ENCODE measurements around the gene TRPC4AP.

The TRPC4AP gene, protein sequence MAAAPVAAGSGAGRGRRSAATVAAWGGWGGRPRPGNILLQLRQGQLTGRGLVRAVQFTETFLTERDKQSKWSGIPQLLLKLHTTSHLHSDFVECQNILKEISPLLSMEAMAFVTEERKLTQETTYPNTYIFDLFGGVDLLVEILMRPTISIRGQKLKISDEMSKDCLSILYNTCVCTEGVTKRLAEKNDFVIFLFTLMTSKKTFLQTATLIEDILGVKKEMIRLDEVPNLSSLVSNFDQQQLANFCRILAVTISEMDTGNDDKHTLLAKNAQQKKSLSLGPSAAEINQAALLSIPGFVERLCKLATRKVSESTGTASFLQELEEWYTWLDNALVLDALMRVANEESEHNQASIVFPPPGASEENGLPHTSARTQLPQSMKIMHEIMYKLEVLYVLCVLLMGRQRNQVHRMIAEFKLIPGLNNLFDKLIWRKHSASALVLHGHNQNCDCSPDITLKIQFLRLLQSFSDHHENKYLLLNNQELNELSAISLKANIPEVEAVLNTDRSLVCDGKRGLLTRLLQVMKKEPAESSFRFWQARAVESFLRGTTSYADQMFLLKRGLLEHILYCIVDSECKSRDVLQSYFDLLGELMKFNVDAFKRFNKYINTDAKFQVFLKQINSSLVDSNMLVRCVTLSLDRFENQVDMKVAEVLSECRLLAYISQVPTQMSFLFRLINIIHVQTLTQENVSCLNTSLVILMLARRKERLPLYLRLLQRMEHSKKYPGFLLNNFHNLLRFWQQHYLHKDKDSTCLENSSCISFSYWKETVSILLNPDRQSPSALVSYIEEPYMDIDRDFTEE

DNA sequence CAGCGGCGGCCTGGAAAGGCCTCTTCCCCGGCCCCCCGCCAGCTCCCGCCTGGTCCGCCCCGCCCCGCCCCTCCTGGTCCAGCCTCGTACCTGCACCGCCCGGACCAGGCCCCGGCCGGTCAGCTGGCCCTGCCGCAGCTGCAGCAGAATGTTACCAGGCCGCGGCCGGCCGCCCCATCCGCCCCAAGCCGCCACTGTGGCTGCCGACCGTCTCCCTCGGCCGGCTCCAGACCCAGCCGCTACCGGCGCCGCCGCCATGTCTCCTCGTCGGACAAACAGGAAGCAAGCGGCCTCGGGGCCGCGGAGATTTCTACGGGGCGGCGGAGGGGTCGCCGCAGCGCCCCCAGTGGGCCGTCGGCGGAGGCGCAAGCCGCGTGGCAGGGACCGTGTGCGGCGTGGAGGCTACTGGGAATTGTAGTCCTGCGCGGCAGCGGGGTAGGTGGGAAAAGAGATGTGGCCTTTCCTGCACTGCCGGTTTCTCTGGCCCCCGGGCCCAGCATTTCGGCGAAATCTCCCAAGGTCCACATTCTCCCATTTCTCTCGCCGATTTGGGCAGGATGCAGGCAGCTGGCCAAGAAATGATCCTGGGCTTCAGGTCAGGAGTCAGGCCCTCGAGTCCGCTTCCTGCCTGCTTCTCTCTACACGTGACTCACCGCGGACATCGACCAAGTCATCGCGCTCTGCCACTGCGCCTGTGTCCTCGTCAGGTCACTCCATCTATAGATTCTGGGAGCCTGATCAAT lies at the start of gene TRPC4AP:
TRPC4AP (minus strand) TSS at position 284 of the 743 bp plus-strand sequence; CDS start at position 258, 26 bp downstream.
- peak; percentile 93 for ATAC-seq
- TF ChIP-seq RARB (CRISPR knock-in tag; IDR thresholded peaks at IDR 0.05) (no peak), ARNTL (CRISPR knock-in tag; IDR thresholded peaks at IDR 0.05; ENCODE audit: borderline replicate concordance, low read depth) (no peak), ZFP3 (CRISPR knock-in tag; IDR thresholded peaks at IDR 0.05) (0 out of 2 replicates have a peak, but pooled peaks have one; percentile 22)
- TF ChIP-seq, protein P1, sequence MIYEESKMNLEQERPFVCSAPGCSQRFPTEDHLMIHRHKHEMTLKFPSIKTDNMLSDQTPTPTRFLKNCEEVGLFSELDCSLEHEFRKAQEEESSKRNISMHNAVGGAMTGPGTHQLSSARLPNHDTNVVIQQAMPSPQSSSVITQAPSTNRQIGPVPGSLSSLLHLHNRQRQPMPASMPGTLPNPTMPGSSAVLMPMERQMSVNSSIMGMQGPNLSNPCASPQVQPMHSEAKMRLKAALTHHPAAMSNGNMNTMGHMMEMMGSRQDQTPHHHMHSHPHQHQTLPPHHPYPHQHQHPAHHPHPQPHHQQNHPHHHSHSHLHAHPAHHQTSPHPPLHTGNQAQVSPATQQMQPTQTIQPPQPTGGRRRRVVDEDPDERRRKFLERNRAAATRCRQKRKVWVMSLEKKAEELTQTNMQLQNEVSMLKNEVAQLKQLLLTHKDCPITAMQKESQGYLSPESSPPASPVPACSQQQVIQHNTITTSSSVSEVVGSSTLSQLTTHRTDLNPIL (CRISPR knock-in tag; IDR thresholded peaks at IDR 0.05; ENCODE audit: low read depth), result no peak
- TF ChIP-seq, protein P2, sequence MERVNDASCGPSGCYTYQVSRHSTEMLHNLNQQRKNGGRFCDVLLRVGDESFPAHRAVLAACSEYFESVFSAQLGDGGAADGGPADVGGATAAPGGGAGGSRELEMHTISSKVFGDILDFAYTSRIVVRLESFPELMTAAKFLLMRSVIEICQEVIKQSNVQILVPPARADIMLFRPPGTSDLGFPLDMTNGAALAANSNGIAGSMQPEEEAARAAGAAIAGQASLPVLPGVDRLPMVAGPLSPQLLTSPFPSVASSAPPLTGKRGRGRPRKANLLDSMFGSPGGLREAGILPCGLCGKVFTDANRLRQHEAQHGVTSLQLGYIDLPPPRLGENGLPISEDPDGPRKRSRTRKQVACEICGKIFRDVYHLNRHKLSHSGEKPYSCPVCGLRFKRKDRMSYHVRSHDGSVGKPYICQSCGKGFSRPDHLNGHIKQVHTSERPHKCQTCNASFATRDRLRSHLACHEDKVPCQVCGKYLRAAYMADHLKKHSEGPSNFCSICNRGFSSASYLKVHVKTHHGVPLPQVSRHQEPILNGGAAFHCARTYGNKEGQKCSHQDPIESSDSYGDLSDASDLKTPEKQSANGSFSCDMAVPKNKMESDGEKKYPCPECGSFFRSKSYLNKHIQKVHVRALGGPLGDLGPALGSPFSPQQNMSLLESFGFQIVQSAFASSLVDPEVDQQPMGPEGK (CRISPR knock-in tag; IDR thresholded peaks at IDR 0.05; ENCODE audit: borderline replicate concordance), result no peak

DNA sequence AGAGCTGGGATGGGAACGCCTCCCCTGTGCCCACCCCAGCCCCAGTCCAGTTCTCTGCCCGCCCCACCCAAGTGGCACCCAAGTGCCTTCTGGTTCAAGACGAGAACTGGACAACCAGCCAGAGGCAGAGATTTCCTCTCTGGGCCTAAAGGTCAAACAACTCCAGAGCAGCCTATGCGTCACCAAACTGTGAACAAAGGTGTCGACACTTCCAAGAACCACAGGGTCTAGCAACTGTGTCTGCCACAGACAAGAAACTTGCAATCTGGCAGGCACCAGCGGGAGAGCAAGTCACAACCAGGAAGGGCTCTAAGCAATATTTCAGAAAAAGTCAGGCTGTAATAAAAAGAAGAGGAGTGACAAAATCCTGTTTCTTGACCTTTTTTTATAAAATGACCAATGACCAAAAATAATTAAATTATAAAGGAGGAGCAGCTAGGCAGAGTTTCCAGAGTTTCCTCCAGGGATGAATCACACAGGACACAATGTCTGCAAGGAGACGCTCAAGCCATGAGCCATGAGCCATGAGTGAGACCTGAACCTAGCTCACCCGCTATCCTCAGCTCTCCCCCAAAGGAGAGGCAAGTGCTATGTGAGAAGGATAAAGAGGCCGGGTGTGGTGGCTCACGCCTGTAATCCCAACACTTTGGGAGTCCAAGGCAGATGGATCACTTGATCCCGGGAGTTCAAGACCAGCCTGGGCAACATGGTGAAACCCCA lies 43.4 kb upstream of the TRPC4AP start:
- no peak for ATAC-seq
- TF ChIP-seq, protein P3, sequence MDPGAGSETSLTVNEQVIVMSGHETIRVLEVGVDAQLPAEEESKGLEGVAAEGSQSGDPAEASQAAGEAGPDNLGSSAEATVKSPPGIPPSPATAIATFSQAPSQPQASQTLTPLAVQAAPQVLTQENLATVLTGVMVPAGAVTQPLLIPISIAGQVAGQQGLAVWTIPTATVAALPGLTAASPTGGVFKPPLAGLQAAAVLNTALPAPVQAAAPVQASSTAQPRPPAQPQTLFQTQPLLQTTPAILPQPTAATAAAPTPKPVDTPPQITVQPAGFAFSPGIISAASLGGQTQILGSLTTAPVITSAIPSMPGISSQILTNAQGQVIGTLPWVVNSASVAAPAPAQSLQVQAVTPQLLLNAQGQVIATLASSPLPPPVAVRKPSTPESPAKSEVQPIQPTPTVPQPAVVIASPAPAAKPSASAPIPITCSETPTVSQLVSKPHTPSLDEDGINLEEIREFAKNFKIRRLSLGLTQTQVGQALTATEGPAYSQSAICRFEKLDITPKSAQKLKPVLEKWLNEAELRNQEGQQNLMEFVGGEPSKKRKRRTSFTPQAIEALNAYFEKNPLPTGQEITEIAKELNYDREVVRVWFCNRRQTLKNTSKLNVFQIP (CRISPR knock-in tag; IDR thresholded peaks at IDR 0.05; ENCODE audit: borderline replicate concordance, low read depth), result no peak
- TF ChIP-seq OSR1 (CRISPR knock-in tag; IDR thresholded peaks at IDR 0.05) (no peak), TCF4 (CRISPR knock-in tag; IDR thresholded peaks at IDR 0.05; ENCODE audit: borderline replicate concordance) (no peak), SNAI2 (CRISPR knock-in tag; IDR thresholded peaks at IDR 0.05) (no peak), TOX (CRISPR knock-in tag; IDR thresholded peaks at IDR 0.05; ENCODE audit: borderline replicate concordance) (no peak)

DNA sequence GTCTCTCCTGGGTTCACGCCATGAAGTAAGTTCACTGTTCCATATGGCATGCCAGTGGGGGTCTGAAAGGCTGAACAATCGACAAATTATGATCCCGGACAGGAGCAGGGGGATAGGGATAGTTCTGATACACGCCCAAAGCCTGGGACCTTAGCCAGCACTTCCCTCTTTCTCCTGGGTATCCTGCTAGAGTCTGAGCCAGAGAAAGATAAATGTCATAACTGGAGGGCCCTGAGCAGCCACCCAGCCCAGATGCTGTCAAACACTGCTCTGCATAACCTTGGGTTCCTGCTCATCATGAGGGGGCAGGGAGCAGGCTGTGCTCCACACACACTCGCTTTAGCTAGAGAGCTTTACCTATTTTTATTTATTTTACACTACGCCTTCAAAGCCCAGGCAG lies 42.3 kb upstream of the TRPC4AP start:
- no peak for TF ChIP-seq RARB (CRISPR knock-in tag; IDR thresholded peaks at IDR 0.05)
- TF ChIP-seq PPARA (CRISPR knock-in tag; IDR thresholded peaks at IDR 0.05; ENCODE audit: borderline replicate concordance), result no peak
- TF ChIP-seq, protein P4, sequence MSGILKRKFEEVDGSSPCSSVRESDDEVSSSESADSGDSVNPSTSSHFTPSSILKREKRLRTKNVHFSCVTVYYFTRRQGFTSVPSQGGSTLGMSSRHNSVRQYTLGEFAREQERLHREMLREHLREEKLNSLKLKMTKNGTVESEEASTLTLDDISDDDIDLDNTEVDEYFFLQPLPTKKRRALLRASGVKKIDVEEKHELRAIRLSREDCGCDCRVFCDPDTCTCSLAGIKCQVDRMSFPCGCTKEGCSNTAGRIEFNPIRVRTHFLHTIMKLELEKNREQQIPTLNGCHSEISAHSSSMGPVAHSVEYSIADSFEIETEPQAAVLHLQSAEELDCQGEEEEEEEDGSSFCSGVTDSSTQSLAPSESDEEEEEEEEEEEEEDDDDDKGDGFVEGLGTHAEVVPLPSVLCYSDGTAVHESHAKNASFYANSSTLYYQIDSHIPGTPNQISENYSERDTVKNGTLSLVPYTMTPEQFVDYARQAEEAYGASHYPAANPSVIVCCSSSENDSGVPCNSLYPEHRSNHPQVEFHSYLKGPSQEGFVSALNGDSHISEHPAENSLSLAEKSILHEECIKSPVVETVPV (CRISPR knock-in tag; IDR thresholded peaks at IDR 0.05), result no peak
- no peak for TF ChIP-seq TCF4 (CRISPR knock-in tag; IDR thresholded peaks at IDR 0.05; ENCODE audit: borderline replicate concordance)
- no peak for TF ChIP-seq OSR1 (CRISPR knock-in tag; IDR thresholded peaks at IDR 0.05)
- no peak for TF ChIP-seq ZFP3 (CRISPR knock-in tag; IDR thresholded peaks at IDR 0.05)
- no peak for TF ChIP-seq ZNF8 (CRISPR knock-in tag; IDR thresholded peaks at IDR 0.05)
- TF ChIP-seq, protein P5, sequence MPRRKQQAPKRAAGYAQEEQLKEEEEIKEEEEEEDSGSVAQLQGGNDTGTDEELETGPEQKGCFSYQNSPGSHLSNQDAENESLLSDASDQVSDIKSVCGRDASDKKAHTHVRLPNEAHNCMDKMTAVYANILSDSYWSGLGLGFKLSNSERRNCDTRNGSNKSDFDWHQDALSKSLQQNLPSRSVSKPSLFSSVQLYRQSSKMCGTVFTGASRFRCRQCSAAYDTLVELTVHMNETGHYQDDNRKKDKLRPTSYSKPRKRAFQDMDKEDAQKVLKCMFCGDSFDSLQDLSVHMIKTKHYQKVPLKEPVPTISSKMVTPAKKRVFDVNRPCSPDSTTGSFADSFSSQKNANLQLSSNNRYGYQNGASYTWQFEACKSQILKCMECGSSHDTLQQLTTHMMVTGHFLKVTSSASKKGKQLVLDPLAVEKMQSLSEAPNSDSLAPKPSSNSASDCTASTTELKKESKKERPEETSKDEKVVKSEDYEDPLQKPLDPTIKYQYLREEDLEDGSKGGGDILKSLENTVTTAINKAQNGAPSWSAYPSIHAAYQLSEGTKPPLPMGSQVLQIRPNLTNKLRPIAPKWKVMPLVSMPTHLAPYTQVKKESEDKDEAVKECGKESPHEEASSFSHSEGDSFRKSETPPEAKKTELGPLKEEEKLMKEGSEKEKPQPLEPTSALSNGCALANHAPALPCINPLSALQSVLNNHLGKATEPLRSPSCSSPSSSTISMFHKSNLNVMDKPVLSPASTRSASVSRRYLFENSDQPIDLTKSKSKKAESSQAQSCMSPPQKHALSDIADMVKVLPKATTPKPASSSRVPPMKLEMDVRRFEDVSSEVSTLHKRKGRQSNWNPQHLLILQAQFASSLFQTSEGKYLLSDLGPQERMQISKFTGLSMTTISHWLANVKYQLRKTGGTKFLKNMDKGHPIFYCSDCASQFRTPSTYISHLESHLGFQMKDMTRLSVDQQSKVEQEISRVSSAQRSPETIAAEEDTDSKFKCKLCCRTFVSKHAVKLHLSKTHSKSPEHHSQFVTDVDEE (CRISPR knock-in tag; IDR thresholded peaks at IDR 0.05), result no peak
- no peak for TF ChIP-seq ZC3H10 (CRISPR knock-in tag; IDR thresholded peaks at IDR 0.05)
- no peak for TF ChIP-seq ARNTL (CRISPR knock-in tag; IDR thresholded peaks at IDR 0.05; ENCODE audit: borderline replicate concordance, low read depth)
- no peak for TF ChIP-seq ZNF565 (CRISPR knock-in tag; conservative IDR thresholded peaks at IDR 0.05; ENCODE audit: low read depth)
- no peak for TF ChIP-seq SNAI2 (CRISPR knock-in tag; IDR thresholded peaks at IDR 0.05)
- no peak for TF ChIP-seq BACH2 (CRISPR knock-in tag; IDR thresholded peaks at IDR 0.05; ENCODE audit: borderline replicate concordance)
- TF ChIP-seq, protein P3 (CRISPR knock-in tag; IDR thresholded peaks at IDR 0.05; ENCODE audit: borderline replicate concordance, low read depth), result no peak
- TF ChIP-seq TOX (CRISPR knock-in tag; IDR thresholded peaks at IDR 0.05; ENCODE audit: borderline replicate concordance), result no peak
- no peak for TF ChIP-seq CSDC2 (CRISPR knock-in tag; IDR thresholded peaks at IDR 0.05)
- no peak for ATAC-seq
